Endometrial microvascular endothelial cells (primary cell): ENCODE measurements around the gene RSPO4. TPM values are rescaled to one million over a fixed set of nuclear protein-coding genes. Genes with fewer than 3 reads are reported as not detected.

Source experiments
- in situ Hi-C: cut with HindIII; loops from 2 replicates; pipeline ENCODE4 v1.10.0; 2017; ENCODE audit warnings: low sequenced_read_pairs, low pct_unique_long_range_greater_than_20kb; ENCODE audit errors: inconsistent ontology term
- total RNA-seq: library from RNA; depleted of rRNA; stranded (reverse); fragments of >200 nt; gene quantifications from one replicate; pipeline ENCODE4 v1.2.3, GENCODE V29; 2015; ENCODE audit errors: inconsistent ontology term

The RSPO4 gene
- total RNA-seq, 1 donor from 2014 or later, result not detected

DNA sequence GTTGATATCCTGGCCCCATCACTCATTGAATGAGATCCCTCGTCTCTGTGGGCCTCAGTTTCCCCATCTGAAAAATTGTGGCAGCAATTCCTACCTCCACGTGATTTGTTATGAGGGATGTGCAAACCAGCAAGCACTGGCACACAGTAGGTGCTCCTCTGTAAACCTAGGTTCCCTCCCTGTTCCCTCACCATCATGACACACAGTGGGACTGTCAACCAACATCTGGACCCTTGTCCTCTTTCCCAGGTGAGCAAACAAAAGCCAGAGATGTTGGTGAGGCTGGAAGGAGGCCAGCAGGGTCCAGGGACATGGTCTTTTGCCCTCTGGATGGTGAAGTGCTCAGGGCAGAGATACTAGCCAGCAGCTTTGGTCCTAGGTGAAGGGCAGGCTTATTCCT, 26.1 kb downstream of the RSPO4 start:
- in situ Hi-C loops, result no loop called here

DNA sequence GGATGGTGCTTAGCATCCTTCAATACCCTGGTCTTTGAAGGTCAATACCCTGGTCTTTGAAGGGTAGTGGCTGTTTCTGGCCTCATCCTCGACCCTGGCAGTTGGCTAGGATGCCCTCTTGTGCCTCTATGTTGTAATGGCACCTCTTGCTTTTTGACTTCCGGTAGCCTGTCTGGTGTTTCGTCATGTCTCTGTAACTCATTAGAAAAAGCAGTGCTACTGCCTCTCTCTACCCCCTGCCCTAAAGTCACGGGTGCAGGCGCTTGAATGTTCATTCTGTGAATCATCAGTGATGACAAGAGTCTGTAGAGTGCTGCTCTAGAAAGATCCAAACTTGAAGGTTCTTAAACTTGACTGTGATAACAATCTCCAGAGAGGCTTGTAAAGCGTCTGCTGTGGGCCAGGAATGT, 28.3 kb downstream of the RSPO4 start:
- in situ Hi-C loops, result no loop called here

DNA sequence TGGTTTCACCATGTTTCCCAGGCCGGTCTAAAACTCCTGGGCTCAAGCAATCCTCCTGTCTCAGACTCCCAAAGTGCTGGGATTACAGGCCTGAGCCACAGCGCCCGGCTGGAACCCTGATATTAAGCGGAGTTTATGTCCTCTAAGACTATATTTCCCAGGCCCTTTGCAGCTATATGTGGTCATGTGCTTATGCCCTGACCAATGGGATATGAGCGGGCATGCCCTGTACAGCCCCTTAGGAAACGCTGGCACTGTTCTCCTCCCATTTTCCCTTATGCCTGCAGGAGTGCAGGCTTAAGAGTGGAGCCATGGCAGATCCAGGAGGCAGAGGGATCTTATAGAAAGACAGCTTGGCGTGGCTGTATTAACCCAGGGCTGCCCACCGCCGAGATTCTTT, 29.9 kb downstream of the RSPO4 start:
- in situ Hi-C loops, result no loop called here

DNA sequence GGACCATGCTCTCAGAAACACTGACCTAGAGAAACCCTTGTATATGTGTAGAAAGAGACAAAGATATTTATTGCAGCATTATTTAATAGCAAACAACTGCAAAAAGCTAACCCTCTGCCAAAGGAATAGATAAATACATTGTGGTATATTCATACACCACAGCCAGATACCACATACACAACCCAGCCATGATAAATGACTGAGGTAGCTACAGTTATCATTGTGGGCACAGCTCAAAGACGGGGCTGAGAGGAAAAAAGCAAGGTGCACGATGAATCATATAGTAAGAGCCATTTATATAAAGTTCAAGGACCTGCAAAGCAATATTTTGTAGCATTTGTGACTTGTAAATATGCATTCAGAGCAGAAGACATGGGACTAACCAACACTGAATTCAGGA, 30.8 kb downstream of the RSPO4 start:
- in situ Hi-C loops, result no loop called here

DNA sequence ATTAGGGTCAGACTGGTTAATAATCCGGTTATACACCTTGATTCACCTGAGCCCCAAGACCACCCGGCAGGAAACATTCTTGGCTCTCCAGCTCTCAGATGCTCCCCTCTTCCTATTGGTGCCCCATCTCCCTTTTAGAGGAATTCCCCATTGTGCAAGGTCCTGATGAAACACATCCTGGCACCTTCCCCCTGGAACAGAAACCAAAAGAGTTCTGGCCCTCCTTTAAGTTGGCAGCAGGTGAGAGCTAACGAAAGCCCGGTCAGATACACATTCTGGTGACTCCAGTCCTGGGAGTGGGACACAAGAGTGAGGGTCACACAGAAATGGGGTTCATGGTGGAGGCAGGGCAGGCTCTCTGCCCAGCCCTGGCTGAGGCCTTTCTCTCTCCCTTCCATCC, 32.2 kb downstream of the RSPO4 start:
- in situ Hi-C loops, result no loop called here

DNA sequence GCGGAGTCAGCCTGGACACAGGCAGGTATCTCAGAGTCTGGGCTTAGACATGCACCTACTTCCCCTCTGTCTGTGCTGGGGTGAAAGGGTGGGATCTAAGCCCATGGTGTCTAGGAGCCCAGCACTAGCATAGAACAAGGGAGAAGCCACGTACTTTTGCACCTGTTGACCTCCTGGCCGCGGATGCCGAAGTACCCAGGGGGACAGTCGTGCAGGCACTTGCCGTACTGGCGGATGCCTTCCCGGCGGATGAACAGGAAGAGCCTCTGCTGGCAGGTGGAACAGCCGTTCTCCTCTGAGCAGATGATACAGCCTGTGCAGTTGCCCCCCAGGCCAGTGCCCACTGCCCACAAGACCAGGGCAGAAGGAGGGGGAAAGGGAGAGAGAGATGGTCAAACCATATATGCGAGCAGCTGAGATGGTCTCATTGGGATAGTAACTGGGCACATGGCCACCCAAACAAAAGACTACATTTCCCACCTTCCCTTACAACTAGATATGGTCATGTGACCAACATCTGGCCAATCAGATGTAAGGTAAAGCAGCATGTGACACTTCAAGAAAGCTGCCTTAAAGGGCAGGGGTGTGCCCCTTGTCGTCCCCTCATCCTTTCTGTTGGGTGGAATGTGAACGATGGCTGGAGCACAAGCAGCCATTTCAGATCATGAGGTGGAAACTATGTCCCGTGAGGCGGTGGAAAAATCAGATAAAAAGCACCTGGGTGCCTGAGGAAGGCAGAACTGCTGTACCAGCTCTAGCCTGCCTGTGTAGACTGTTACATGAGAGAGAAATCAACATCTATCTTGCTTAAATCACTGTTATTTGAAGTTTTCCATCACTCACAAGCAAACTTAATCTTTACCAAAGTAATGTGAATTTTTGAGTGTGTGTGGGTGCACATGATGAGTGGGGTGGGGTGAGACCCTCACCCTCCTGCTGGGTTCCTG, 34.0 kb downstream of the RSPO4 start:
- in situ Hi-C loops, result no loop called here

DNA sequence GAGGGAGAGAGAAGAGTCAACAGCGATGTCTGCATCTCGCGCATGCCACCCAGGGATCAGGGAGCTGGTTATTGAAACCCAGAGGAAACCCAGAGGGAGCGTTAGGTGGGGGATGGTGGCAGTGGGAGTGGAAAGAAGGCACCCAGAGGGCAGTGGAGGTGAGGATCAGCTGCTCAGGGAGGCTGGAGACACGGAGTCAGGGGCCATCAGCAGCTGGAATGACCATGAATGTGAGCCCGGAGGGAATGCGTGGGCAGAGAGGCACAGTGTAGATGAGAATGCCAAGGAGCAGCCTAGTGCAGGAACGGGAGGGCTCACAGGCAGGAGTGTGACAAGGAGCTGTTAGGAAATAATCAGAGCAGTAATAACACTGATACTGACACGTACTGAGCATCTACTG, 36.2 kb downstream of the RSPO4 start:
- in situ Hi-C loops, result no loop called here

DNA sequence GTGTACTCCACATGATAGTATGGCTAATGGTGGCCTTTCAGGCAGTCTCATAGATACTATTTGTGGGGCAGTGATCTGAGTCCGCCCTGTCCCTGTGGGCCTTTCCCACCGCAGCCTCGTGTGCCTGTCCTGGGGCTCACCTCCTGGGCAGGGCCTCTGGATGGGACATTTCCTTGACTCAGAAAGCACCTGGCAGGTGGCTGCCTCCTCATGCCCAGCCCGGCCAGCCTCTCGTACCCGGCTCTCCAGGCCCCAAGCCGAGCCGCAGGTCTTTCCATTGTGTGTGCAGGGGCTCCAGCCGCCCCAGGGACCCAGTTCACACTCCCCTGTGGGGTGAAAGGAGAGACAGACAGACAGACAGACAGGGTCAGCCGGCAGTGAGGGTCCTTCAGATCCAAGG, 38.3 kb downstream of the RSPO4 start:
- in situ Hi-C loops, result no loop called here

DNA sequence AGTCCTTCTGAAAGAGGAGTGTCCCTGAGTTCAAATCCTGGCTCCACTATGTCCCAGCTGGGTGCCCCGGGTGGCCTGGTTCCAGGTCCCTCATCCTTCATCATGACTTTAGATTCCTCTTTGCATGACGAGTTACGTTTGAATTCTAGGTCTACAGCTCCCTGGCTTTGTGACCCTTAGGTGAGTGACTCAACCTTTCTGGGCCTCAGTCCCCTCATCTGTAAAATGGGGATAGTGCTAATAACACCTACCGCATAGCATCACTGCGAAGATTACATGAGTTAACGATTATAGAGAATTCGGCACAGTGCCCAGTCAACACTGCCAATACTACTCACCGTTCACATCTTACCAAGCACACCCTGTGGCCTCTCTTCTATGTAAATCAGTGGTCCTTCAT, 39.4 kb downstream of the RSPO4 start:
- in situ Hi-C loops, result no loop called here

DNA sequence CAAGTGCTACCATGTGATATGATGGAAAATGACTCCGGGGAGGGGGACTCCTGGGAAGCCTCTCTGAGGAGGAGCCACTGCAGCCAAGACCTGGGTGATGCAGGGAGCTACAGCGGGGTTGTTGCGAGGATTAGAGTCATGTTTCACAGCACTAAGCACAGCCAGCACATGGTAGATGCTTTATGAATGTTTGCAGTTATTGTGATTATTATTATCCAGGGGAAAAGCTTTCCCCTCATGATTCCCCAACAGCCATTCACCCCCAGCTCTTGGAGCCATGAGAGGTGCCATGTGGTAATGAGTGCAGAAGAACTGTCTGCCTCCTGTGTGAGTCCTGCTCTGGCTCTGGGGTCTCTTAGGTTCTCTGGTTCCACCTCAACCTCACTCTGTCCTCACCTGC, 39.9 kb downstream of the RSPO4 start:
- in situ Hi-C loops, result no loop called here

DNA sequence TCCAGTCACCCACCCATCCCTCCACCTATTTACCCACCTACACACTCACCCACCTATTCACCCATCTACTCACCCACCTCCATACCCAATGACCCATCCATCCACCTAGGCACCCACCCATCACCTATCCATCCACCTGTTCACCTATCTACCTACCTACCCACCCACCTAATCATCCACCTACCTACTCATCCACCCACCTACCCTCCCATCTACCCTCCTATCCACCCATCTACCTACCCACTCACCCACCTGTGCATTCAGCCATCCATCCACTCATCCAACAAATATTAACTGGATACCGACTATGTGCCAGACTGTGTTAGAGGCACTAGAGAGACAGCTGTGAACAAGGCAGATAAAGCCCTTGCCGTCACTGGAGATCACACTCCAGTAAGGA, 40.3 kb downstream of the RSPO4 start:
- in situ Hi-C loops, result no loop called here

DNA sequence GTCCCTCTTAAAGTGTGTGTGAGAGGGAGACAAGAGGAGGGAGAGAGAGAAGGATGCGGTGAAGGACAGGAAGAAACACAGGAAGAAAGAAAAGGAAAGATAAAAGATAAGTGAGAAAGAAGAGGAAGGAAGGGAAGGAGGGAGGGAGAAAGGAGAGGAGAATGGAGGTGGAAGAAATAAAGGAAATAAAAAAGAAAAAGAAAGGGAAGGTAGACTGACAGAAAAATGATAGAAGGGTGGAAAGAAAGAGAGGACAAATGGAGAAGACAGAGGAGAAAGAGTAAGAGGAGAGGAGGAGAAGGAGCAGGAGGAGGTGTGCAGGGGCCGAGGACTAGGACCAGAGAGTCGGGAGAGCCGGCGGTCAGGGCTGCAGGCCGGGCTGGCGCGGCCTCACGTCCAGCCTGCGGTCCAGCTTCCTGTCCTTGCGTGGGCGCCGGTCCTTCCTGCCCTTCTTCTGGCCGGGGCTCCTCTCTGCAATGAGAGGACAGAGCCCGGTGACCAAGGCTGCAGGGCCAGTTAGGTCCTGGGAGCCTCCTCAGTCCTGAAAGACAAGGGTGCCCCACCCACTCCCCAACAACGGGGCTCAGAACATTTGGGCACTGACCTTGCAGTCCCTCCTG, 42.0 kb downstream of the RSPO4 start:
- in situ Hi-C loops, result no loop called here

DNA sequence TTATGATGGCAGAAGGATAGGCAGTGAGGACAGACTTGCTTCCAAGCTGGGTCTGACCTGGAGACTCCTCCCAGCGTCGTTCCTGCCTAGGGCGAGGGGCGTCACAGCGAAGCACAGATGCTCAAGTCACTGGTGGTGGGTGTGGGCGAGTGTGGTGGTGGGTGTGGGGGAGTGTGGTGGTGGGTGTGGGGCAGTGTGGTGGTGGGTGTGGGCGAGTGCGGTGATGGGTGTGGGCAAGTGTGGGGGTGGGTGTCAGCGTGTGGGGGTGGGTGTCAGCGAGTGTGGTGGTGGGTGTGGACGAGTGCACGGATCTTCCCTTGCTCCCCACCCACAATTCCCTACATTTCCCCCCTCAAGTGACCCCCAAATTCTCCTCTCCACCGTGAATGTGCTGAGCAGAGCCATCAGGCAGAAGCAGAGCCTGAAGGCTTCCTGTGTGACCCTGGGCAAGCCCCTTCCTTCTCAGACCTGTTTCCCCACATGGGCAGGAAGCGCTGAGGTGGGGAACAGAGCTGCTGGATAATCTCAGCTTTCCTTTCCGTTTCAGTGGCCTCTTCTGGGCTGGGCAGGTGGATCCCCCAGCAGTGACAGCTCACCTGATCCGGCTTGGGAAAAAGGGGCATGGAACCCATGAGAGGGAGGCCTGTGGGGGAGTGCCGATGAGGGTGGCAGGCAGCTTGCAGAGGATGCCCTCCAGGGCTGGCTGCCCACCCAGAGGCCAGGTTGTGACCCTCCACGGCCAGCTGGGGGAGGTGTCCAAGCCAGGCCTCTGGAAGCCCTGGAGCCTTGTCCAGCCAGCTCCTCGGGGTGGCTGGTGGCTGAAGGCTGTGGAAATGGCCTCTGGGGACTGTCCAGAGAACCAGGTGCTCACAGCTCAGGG, 42.9 kb downstream of the RSPO4 start:
- in situ Hi-C loops, result no loop called here

DNA sequence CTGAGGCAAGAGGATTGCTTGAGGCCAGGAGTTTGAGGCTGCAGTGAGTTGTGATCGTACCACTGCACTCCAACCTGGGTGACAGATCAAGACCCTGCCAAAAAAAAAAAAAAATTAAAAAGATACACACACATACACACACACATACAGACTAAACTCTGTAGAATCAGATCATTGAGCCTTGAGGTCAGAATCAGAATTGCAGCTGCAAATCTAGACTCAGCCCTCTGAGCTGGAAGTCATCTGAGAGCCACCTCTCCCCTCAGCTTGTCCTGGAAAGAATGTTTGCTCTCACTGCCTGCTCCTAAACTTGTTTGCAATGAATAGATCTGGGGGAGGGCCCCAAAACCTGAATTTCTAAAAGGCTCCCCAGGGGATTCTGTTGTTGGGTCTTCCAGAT, 44.6 kb downstream of the RSPO4 start:
- in situ Hi-C loops, result no loop called here

DNA sequence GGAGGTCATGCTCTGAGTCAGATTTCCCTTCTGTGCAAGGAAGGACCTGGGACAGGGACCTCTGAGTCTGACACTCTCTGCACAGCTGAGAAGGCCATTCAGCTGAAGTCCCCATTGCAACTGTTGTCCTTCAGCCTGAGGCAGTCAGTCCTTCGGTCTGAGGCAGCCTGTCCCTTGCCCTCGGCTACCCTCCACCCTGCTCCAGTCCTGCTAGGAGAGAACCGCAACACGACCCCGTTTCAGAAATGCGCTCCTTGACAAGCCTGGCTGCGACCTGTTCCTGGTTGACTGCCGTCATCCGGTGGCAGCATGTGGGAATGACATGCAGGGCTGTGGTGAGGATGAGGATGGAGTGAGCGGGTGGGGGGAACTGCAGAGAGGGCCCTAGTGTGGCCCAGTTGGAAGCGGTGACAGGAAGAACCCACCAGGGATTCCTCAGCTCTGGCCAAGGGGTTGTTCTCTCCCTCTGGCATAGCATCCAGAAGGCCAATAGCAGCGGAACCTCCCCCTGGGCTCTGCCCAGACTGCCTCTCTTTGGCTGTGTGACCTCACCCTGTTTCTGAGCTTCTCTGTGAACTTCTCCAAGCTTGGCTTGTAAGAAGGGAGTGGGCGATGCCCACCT, 45.7 kb downstream of the RSPO4 start:
- in situ Hi-C loops, result no loop called here

DNA sequence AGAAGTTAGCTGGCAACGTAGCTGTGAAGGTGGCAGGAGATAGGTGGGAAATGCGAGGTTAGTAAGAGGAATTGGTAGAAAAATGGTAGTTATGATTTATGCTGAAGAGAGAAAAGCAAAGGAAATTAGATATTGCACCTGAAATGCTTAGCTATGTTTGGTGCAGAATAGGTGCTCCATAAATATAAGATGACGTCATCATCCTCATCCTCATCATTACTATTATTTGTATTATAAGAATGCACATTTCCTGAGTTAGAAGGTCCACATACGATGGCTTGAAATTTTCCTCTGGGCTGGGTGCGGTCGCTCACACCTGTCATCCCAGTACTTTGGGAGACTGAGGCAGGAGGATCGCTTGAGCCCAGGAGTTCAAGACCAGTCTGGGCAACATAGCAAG, 46.5 kb downstream of the RSPO4 start:
- in situ Hi-C loops, result no loop called here

DNA sequence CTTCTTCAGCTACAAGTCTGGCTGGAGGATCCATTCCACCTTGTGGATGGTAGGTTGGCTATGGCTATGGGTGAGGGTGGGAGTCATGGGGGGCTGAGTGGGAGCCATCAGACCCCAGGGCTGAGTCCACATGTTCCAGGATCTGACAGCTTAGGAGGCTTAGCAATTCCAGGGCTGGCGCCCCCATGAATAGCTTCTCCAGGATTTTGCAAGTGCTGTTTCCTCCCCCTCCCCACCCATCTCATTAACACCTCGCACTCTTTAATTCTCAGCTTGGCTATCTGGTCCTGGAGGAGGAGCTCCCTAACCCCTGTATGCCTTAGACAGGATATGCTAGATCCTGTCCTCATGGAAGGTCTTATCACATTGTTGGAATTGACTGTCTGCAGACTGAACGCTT, 47.0 kb downstream of the RSPO4 start:
- in situ Hi-C loops, result no loop called here

DNA sequence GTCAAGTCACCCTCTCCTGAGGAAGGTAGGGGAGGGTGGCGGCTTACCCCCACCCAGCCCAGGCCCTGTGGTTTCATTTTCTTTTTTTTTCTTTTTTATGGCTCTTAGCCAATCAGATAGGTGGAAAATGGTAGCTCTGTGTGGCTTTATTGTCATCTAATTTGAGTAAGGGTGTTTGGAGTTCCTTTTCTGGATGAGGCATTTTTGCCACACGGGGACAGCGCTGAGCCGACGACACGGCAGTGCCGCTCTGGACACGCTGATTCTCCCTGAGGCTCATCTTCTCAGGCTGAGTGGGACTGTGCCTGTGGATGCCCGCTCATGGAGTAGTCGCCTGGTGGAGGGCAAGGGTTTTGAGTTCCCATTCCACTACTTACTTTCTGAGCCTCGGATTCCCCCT, 48.4 kb downstream of the RSPO4 start:
- in situ Hi-C loops, result no loop called here

DNA sequence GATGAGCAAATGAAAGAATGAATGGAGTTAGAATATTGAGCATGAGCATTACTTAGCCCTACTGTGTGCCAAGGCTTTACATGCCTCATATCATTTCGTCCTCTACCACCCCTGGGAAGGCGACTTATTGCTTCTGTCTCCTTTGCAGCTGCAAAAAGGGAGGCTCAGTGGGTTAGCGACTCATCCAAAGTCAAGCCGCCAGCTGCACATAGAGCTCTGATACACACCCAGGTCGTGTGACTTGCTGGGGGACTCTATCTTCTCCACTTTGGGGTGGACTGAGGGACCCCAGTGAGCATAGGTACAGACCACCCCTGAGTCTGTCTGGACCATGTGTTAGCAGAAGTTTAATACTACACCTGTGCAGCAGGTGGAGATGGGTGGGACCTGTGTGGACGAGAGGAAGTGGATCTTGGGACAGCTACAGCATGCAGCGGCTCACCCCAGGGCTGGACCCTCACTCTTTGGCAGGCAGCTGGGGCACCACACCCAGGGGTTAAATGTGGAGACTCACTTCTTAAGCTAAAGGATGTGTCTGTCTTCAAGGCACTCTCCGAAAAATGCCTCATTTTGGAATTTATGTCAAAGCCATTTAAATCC, 49.8 kb downstream of the RSPO4 start:
- in situ Hi-C loops, result no loop called here
